ENCODE data around the gene MAP3K8. TPM values are rescaled to one million over a fixed set of nuclear protein-coding genes. Genes with fewer than 3 reads are reported as not detected.
"Not testable (repeated sequence)": the region's sequence is repeated elsewhere in the genome, so short reads cannot be mapped to it uniquely, and the experiment has no call there.

MAP3K8 gene
- total RNA-seq, 1 experiment from 2014 or later = 4.8 TPM

DNA sequence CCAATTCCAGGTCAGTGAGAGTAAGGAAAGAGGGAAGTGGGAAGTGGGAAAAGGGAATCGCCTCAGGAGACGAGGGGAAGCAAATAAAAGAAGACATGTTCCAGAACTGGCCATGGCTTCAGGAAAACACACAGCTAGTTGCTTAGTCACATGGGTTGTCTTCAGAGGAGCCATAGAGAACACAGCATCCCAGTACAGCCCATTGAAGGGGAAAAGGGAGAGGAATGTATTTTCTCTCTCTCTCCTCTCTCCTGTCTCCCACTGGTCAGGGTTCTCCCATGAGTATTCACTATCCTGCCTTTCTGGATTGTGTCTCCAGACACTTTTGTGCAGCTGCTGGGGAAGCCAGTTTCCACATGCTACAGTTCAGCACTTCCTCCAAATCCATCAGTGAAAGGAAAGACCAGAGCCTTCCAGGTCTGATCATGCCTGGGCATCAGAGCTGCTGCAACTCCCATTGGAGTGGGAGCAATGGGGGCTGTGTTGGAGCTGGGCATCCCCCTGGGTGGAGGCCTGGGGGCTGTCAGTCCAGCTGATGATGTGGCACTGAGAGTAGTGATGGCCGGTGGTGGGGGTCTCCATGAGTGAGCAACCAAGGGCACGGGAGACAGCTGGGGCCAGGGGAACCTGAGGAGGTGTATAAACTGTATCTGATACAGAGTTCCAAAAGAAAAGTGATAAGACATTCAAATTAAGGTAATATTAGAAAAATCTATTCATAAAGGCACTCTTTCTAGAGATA lies 38.6 kb downstream of the MAP3K8 start:
- no peak overlapping the region for H3K4me3 ChIP-seq (ENCODE audit: low read depth in 2 of 2, low read length in 2 of 2)
- no peaks in the 10 kb centered on the region for H3K4me1 ChIP-seq (ENCODE audit: control insufficient read depth, insufficient read depth, low read length)
- intact Hi-C loops (cut with micrococcal nuclease; ENCODE audit: unreplicated experiment) = no loop called here
- CTCF ChIA-PET = no interaction called here
- H3K27ac ChIP-seq (ENCODE audit: low read length) = no peak overlapping the region
- no peak for DNase-seq (ENCODE audit: low read depth, low spot score)
- in situ Hi-C loops (cut with HindIII; ENCODE audit: low pct_unique_long_range_greater_than_20kb, low sequenced_read_pairs) = no loop called here
- no peaks in the 10 kb centered on the region for H3K27me3 ChIP-seq (ENCODE audit: control insufficient read depth, insufficient read depth, low read length)
- TF ChIP-seq, protein P1, sequence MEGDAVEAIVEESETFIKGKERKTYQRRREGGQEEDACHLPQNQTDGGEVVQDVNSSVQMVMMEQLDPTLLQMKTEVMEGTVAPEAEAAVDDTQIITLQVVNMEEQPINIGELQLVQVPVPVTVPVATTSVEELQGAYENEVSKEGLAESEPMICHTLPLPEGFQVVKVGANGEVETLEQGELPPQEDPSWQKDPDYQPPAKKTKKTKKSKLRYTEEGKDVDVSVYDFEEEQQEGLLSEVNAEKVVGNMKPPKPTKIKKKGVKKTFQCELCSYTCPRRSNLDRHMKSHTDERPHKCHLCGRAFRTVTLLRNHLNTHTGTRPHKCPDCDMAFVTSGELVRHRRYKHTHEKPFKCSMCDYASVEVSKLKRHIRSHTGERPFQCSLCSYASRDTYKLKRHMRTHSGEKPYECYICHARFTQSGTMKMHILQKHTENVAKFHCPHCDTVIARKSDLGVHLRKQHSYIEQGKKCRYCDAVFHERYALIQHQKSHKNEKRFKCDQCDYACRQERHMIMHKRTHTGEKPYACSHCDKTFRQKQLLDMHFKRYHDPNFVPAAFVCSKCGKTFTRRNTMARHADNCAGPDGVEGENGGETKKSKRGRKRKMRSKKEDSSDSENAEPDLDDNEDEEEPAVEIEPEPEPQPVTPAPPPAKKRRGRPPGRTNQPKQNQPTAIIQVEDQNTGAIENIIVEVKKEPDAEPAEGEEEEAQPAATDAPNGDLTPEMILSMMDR (IDR thresholded peaks at IDR 0.05) = no peak
- TF ChIP-seq POLR2AphosphoS5 (IDR thresholded peaks at IDR 0.05; ENCODE audit: low read depth, low read length) (no peak), SIN3A (IDR thresholded peaks at IDR 0.05; ENCODE audit: borderline replicate concordance, insufficient read depth, low read depth, low read length) (no peak), TCF7L2 (IDR thresholded peaks at IDR 0.05; ENCODE audit: low read depth, low read length) (no peak)
- TF ChIP-seq, protein P2, sequence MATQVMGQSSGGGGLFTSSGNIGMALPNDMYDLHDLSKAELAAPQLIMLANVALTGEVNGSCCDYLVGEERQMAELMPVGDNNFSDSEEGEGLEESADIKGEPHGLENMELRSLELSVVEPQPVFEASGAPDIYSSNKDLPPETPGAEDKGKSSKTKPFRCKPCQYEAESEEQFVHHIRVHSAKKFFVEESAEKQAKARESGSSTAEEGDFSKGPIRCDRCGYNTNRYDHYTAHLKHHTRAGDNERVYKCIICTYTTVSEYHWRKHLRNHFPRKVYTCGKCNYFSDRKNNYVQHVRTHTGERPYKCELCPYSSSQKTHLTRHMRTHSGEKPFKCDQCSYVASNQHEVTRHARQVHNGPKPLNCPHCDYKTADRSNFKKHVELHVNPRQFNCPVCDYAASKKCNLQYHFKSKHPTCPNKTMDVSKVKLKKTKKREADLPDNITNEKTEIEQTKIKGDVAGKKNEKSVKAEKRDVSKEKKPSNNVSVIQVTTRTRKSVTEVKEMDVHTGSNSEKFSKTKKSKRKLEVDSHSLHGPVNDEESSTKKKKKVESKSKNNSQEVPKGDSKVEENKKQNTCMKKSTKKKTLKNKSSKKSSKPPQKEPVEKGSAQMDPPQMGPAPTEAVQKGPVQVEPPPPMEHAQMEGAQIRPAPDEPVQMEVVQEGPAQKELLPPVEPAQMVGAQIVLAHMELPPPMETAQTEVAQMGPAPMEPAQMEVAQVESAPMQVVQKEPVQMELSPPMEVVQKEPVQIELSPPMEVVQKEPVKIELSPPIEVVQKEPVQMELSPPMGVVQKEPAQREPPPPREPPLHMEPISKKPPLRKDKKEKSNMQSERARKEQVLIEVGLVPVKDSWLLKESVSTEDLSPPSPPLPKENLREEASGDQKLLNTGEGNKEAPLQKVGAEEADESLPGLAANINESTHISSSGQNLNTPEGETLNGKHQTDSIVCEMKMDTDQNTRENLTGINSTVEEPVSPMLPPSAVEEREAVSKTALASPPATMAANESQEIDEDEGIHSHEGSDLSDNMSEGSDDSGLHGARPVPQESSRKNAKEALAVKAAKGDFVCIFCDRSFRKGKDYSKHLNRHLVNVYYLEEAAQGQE (IDR thresholded peaks at IDR 0.05; ENCODE audit: insufficient read depth in 1 of 2, low read depth in 2 of 2, low read length in 1 of 2) = no peak
- POLR2A ChIA-PET = no interaction called here
- H3K9me3 ChIP-seq (ENCODE audit: control insufficient read depth, insufficient read depth, low read depth, low read length) = no peaks in the 10 kb centered on the region
- no peak for ATAC-seq
- no TSS peak for BruUV-seq (replicated peaks)
- H3K36me3 ChIP-seq (ENCODE audit: control insufficient read depth, insufficient read depth, low read length) = no peaks in the 10 kb centered on the region

DNA sequence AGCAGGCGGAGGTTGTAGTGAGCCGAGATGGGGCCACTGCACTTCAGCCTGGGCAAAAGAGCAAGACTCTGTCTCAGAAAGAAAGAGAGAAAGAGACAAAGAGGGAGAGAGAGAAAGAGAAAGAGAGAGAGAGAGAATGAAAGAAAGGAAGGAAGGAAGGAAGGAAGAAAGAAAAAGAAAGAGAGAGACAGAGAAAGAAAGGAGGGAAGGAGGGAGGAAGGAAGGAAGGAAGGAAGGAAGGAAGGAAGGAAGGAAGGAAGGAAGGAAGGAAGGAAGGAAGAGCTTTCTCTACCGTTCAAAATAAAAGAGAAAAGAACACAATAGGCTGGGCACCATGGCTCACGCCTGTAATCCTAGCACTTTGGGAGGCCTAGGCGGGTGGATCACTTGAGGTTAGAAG lies 41.5 kb downstream of the MAP3K8 start:
- H3K9me3 ChIP-seq (ENCODE audit: control insufficient read depth, insufficient read depth, low read depth, low read length); H3K36me3 ChIP-seq (ENCODE audit: control insufficient read depth, insufficient read depth, low read length); H3K27ac ChIP-seq (ENCODE audit: low read length); CTCF ChIA-PET; H3K27me3 ChIP-seq (ENCODE audit: control insufficient read depth, insufficient read depth, low read length); DNase-seq (ENCODE audit: low read depth, low spot score); H3K4me3 ChIP-seq (ENCODE audit: low read depth in 2 of 2, low read length in 2 of 2); ATAC-seq; BruUV-seq (replicated peaks); intact Hi-C loops (cut with micrococcal nuclease; ENCODE audit: unreplicated experiment); H3K4me1 ChIP-seq (ENCODE audit: control insufficient read depth, insufficient read depth, low read length); POLR2A ChIA-PET; in situ Hi-C loops (cut with HindIII; ENCODE audit: low pct_unique_long_range_greater_than_20kb, low sequenced_read_pairs): not testable (repeated sequence)

DNA sequence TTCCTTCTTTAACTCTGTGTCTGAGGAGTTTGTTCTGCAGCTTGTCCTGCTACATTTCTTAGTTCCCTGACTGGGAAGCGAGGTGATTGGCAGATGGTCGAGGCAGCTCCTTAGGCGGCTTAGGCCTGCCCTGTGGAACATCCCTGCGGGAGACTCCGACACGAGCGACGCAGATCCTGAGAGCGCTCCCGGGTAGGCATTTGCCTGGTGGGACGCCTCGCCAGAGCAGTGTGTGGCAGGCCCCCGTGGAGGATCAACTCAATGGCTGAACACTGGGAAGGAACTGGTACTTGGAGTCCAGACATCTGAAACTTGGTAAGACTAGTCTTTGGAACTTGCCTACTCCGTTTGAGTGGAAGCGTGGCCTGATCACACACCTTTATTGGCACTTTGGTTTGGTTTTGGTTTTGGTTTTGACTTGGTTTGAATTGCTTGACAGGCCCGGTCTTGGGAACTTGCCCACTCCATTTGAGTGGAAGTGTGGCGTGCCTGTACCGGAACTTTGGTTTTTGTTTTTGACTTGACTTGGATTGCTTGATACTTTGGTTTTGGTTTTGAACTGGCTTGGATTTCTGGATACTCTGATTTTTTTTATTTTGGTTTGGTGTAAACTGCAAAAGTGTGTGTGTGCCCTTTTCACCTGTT lies 42.6 kb downstream of the MAP3K8 start:
- intact Hi-C loops (cut with micrococcal nuclease; ENCODE audit: unreplicated experiment) = no loop called here
- TF ChIP-seq POLR2AphosphoS5 (IDR thresholded peaks at IDR 0.05; ENCODE audit: low read depth, low read length) (no peak), SIN3A (IDR thresholded peaks at IDR 0.05; ENCODE audit: borderline replicate concordance, insufficient read depth, low read depth, low read length) (no peak)
- in situ Hi-C loops (cut with HindIII; ENCODE audit: low pct_unique_long_range_greater_than_20kb, low sequenced_read_pairs) = no loop called here
- Histone ChIP-seq H3K9me3 (ENCODE audit: control insufficient read depth, insufficient read depth, low read depth, low read length) (no peaks in the 10 kb centered on the region), H3K4me3 (ENCODE audit: low read depth in 2 of 2, low read length in 2 of 2) (no peak overlapping the region), H3K27me3 (ENCODE audit: control insufficient read depth, insufficient read depth, low read length) (no peaks in the 10 kb centered on the region), H3K36me3 (ENCODE audit: control insufficient read depth, insufficient read depth, low read length) (no peaks in the 10 kb centered on the region), H3K4me1 (ENCODE audit: control insufficient read depth, insufficient read depth, low read length) (no peaks in the 10 kb centered on the region), H3K27ac (ENCODE audit: low read length) (no peak overlapping the region)
- ATAC-seq = no peak
- BruUV-seq (replicated peaks) = no TSS peak
- CTCF ChIA-PET = no interaction called here
- DNase-seq (ENCODE audit: low read depth, low spot score) = no peak
- POLR2A ChIA-PET = no interaction called here

DNA sequence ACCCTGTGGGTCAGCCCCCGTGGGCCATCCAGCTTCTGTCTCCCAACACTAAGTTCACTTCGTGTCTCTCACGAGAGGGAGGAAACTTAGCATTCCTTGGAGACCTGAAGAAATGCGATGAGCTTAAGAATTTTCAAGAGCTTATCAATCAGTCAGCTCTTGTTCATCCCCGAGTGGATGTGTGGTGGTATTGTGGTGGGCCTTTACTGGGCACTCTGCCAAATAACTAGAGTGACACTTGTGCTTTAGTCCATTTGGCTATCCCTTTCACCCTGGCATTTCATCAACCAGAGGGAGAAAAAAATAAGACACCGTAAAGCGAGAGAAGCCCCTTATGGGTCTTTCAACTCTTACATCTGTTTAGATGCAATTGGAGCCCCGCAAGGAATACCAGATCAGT lies 45.5 kb downstream of the MAP3K8 start:
- CTCF ChIA-PET; H3K4me3 ChIP-seq (ENCODE audit: low read depth in 2 of 2, low read length in 2 of 2); H3K27me3 ChIP-seq (ENCODE audit: control insufficient read depth, insufficient read depth, low read length); H3K27ac ChIP-seq (ENCODE audit: low read length); H3K4me1 ChIP-seq (ENCODE audit: control insufficient read depth, insufficient read depth, low read length); DNase-seq (ENCODE audit: low read depth, low spot score); ATAC-seq; H3K36me3 ChIP-seq (ENCODE audit: control insufficient read depth, insufficient read depth, low read length); BruUV-seq (replicated peaks); in situ Hi-C loops (cut with HindIII; ENCODE audit: low pct_unique_long_range_greater_than_20kb, low sequenced_read_pairs); H3K9me3 ChIP-seq (ENCODE audit: control insufficient read depth, insufficient read depth, low read depth, low read length); intact Hi-C loops (cut with micrococcal nuclease; ENCODE audit: unreplicated experiment): not testable (repeated sequence)
- POLR2A ChIA-PET = interaction anchor here (0.6 kb wide), 1 partner anchor 125 kb away, joined by 4 read pairs; no protein-coding TSS in a partner anchor

All from Panc1 (cell line).